GM12878 (cell line): ENCODE measurements around the gene C1orf141.

Experiments
- ASH2L ChIP-seq: fragments of 300-600, 200-600 bp; sonication (generic); IDR thresholded peaks from 2 replicates; pipeline ENCODE4 v1.6.1; 2017; ENCODE audit warnings: low read depth, mild to moderate bottlenecking, borderline replicate concordance
- ATF3 ChIP-seq: IDR thresholded peaks from 2 replicates; pipeline ENCODE4 v1.6.1; 2011; ENCODE audit warnings: low read depth, mild to moderate bottlenecking, low read length, moderate library complexity, borderline replicate concordance; ENCODE audit errors: extremely low read depth
- CEBPZ ChIP-seq: fragments of 150-350 bp; IDR thresholded peaks from 2 replicates; pipeline ENCODE4 v1.6.1; 2016; ENCODE audit warnings: low read depth, low read length
- CTCF ChIP-seq, 3 experiments: IDR thresholded peaks in 2 of 3; conservative IDR thresholded peaks in 1 of 3; 2 replicates each; pipeline ENCODE4 v1.5.1; 2011; ENCODE audit warnings: low read depth in 3 of 3, low read length in 3 of 3, mild to moderate bottlenecking in 3 of 3, control low read depth in 2 of 3, moderate library complexity in 2 of 3, inconsistent platforms in 1 of 3, mixed read lengths in 1 of 3; ENCODE audit not compliant: control insufficient read depth in 2 of 3, insufficient read depth in 1 of 3; ENCODE audit errors: extremely low read depth in 1 of 3
- EP300 ChIP-seq, 2 experiments: fragments of 150-350 bp in 1 of 2; IDR thresholded peaks; 2 replicates each; pipeline ENCODE4 v1.6.1; 2011 to 2012; ENCODE audit warnings: low read depth in 2 of 2, low read length in 2 of 2, borderline replicate concordance in 1 of 2, improper control_type of control experiment in 1 of 2, inconsistent platforms in 1 of 2; ENCODE audit not compliant: control insufficient read depth in 1 of 2
- EZH2 ChIP-seq: IDR thresholded peaks from 2 replicates; pipeline ENCODE4 v1.6.1; 2012; ENCODE audit warnings: low read depth, mild to moderate bottlenecking, control low read depth, inconsistent platforms, low read length, borderline replicate concordance; ENCODE audit not compliant: control insufficient read depth
- IKZF2 ChIP-seq, 2 experiments: fragments of 450-650 bp; IDR thresholded peaks; 2 replicates each; pipeline ENCODE4 v1.6.1; 2017; ENCODE audit warnings: mild to moderate bottlenecking in 2 of 2, moderate library complexity in 2 of 2
- POLR2A ChIP-seq: IDR thresholded peaks from 2 replicates; pipeline ENCODE4 v1.6.1; 2011; ENCODE audit warnings: low read depth, mild to moderate bottlenecking, low read length
- RELA ChIP-seq: fragments of 450-650 bp; IDR thresholded peaks from 2 replicates; pipeline ENCODE4 v1.8.0; 2014; ENCODE audit warnings: borderline replicate concordance; ENCODE audit not compliant: partially characterized antibody
- SRF ChIP-seq, 2 experiments: IDR thresholded peaks; 2 replicates each; pipeline ENCODE4 v1.6.1; 2011; ENCODE audit warnings: low read depth in 2 of 2, low read length in 2 of 2, mild to moderate bottlenecking in 1 of 2, moderate library complexity in 1 of 2
- TAF1 ChIP-seq: IDR thresholded peaks from 2 replicates; pipeline ENCODE4 v1.6.1; 2011; ENCODE audit warnings: mild to moderate bottlenecking, low read depth, low read length, borderline replicate concordance
- ZBED1 ChIP-seq: IDR thresholded peaks from 2 replicates; pipeline ENCODE4 v1.6.1; 2016; ENCODE audit warnings: borderline replicate concordance
- ZNF592 ChIP-seq: fragments of 450-650 bp; IDR thresholded peaks from 2 replicates; pipeline ENCODE4 v1.6.1; 2017; ENCODE audit warnings: mild to moderate bottlenecking, moderate library complexity

- TF ChIP-seq EP300 (IDR thresholded peaks at IDR 0.05; ENCODE audit: borderline replicate concordance in 1 of 2, control insufficient read depth in 1 of 2, low read depth in 2 of 2, low read length in 2 of 2) (no peak), EZH2 (no peak), POLR2A (no peak), CTCF (IDR thresholded peaks at IDR 0.05 in 2 of 3, conservative IDR thresholded peaks at IDR 0.05 in 1 of 3; ENCODE audit: control insufficient read depth in 2 of 3, extremely low read depth in 1 of 3, insufficient read depth in 1 of 3, low read depth in 3 of 3, low read length in 3 of 3) (no peak), IKZF2 (IDR thresholded peaks at IDR 0.05) (no peak), ZNF592 (no peak), CEBPZ (no peak), ZBED1 (no peak), ATF3 (no peak), TAF1 (no peak), RELA (no peak), ASH2L (no peak), SRF (IDR thresholded peaks at IDR 0.05; ENCODE audit: low read depth in 2 of 2, low read length in 2 of 2) (no peak)
Observed at GRCh38 chr1:67110352-67110751, 24.4 kb downstream of the C1orf141 start.
